HG03575 (cell line): ENCODE results near the gene TRIM44.

ENCODE experiments used
- ATAC-seq: cut with Tn5 transposase; IDR thresholded peaks from one replicate; pipeline ENCODE4 v1.9.1; 2021; ENCODE audit not compliant: unreplicated experiment, insufficient number of reproducible peaks, low FRiP score; ENCODE audit errors: extremely low read depth

TRIM44 gene

GRCh38 chr11:35861191-35861590 lies 198.6 kb downstream of the TRIM44 start:
- ATAC-seq: no peak

- no peak for ATAC-seq
These were observed 200.1 kb downstream of the TRIM44 start for GRCh38 chr11:35862666-35863065.

GRCh38 chr11:35864131-35864530 lies 201.6 kb downstream of the TRIM44 start:
- no peak for ATAC-seq

- no peak for ATAC-seq
These were observed 204.0 kb downstream of the TRIM44 start for GRCh38 chr11:35866601-35867000.
